Smooth muscle cell (in vitro differentiated cells): Measurements from ENCODE around the gene DPP6. TPM values are rescaled to one million over a fixed set of nuclear protein-coding genes. Genes with fewer than 3 reads are reported as not detected.

Source experiments
- DNase-seq: peaks from one replicate; lab custom pipeline; 2025; ENCODE audit not compliant: unreplicated experiment; lab: John Stamatoyannopoulos, UW
- H2AFZ ChIP-seq: fragments of 200-600 bp; sonication (generic); 2 replicates; pipeline ENCODE4 v1.6.0; 2016; ENCODE audit warnings: antibody characterized with exemption, low read depth, mild to moderate bottlenecking
- H3F3A ChIP-seq: fragments of 200-600 bp; sonication (generic); 2 replicates; pipeline ENCODE4 v1.6.0; 2017; ENCODE audit warnings: antibody characterized with exemption, low read depth
- H3K27ac ChIP-seq: fragments of 200-600 bp; sonication (generic); 2 replicates; pipeline ENCODE4 v1.5.1; 2016; ENCODE audit warnings: low read depth, mild to moderate bottlenecking
- H3K27me3 ChIP-seq: fragments of 200-600 bp; sonication (generic); 2 replicates; pipeline ENCODE4 v1.6.1; 2016; ENCODE audit warnings: low read depth, mild to moderate bottlenecking
- H3K36me3 ChIP-seq: fragments of 200-600 bp; sonication (generic); 2 replicates; pipeline ENCODE4 v1.5.1; 2016; ENCODE audit warnings: low read depth
- H3K4me1 ChIP-seq: fragments of 200-600 bp; sonication (generic); 2 replicates; pipeline ENCODE4 v1.5.1; 2016; ENCODE audit warnings: low read depth
- H3K4me2 ChIP-seq: fragments of 200-600 bp; sonication (generic); 2 replicates; pipeline ENCODE4 v1.6.0; 2016; ENCODE audit warnings: mild to moderate bottlenecking
- H3K4me3 ChIP-seq: fragments of 200-600 bp; sonication (generic); 2 replicates; pipeline ENCODE4 v1.5.1; 2016; ENCODE audit warnings: mild to moderate bottlenecking
- H3K79me2 ChIP-seq: fragments of 200-600 bp; sonication (generic); 2 replicates; pipeline ENCODE4 v1.6.0; 2016; ENCODE audit warnings: low read depth, mild to moderate bottlenecking
- H3K9ac ChIP-seq: fragments of 200-600 bp; sonication (generic); 2 replicates; pipeline ENCODE4 v1.6.0; 2016; ENCODE audit warnings: low read depth
- H3K9me3 ChIP-seq: fragments of 200-600 bp; sonication (generic); replicated peaks from 2 replicates; pipeline ENCODE4 v1.5.1; 2016; ENCODE audit warnings: low read depth
- H4K20me1 ChIP-seq: fragments of 200-600 bp; sonication (generic); 2 replicates; pipeline ENCODE4 v1.6.0; 2016; ENCODE audit warnings: low read depth
- CTCF ChIP-seq: fragments of 200-600 bp; sonication (generic); IDR thresholded peaks from 2 replicates; pipeline ENCODE4 v1.5.1; 2017; ENCODE audit warnings: borderline replicate concordance, mild to moderate bottlenecking, antibody characterized with exemption; ENCODE audit not compliant: insufficient read depth, poor library complexity, severe bottlenecking
- WGBS: methylation state at CpG from one replicate; pipeline ENCODE4 v1.1.7; 2016; ENCODE audit warnings: low lambda C conversion rate; 5-methylcytosine and 5-hydroxymethylcytosine counted together
- polyA plus RNA-seq: library from polyadenylated mRNA; unstranded; fragments of >200 nt; fragmentation: Nextera tagmentation; extraction: Ambion mirVana; gene quantifications from 2 replicates; pipeline ENCODE4 v1.2.1, GENCODE V29; 2016
- total RNA-seq: library from RNA; depleted of rRNA; stranded (reverse); fragments of >200 nt; gene quantifications from 2 replicates; pipeline ENCODE4 v1.2.3, GENCODE V29; 2014

The DPP6 gene
- total and polyA plus RNA-seq, 2 experiments from 2014 or later: 0.72 TPM; not detected in 1

DNA sequence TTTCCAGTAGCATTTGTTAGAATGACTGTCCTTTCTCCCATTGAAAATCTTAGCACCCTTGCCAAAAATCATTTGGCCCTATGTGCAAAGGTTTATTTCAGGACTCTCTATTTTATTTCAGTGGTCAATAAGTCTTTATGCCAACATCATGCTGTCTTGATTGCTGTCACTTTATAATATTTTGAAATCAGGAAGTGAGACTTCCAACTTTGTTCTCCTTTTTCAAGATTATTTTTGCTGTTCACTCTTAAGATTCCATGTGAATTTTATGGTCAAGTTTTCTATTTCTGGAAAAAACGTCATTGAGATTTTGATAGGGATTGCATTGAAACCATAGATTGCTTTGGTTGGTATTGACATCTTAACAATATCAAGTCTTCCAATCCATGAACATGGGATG is 885.6 kb downstream of the DPP6 start:
- no peak overlapping the region for H3K9ac ChIP-seq
- DNase-seq: no peak
- no peaks in the 10 kb centered on the region for H4K20me1 ChIP-seq
- no peak overlapping the region for H3K27ac ChIP-seq
- WGBS: 92% methylated on average over 1 of the region's 1 CpG
- no peaks in the 10 kb centered on the region for H3K79me2 ChIP-seq
- H3K4me2 ChIP-seq: no peak overlapping the region
- no peaks in the 10 kb centered on the region for H3K36me3 ChIP-seq
- no peaks in the 10 kb centered on the region for H3F3A ChIP-seq
- H3K4me3 ChIP-seq: no peak overlapping the region
- no peaks in the 10 kb centered on the region for H3K27me3 ChIP-seq
- H3K4me1 ChIP-seq: no peaks in the 10 kb centered on the region
- no peak for TF ChIP-seq CTCF
- no peak overlapping the region for H2AFZ ChIP-seq
- no peaks in the 10 kb centered on the region for H3K9me3 ChIP-seq

DNA sequence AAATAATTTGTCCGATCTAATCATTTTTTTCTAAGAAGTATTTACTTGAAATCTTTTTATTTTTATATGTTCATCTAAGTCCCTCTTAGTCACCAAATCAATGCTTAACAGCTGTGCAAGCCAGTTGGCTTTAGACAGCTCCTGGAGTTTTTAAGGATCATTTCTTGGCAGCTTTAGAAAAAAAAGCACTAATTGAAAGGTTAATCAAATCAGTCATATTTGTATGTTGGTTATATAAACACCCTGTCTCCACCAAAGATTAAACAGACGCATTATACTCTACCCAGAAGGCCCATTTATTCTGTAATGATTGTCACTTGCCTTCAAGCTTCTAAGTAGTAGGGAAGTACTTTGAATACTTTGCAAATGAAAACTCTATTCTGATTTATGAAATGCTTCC is 890.5 kb downstream of the DPP6 start:
- Histone ChIP-seq H3K9ac (no peak overlapping the region), H3K36me3 (peaks cover 14% of the 10 kb centered on the region), H3K4me2 (no peak overlapping the region), H4K20me1 (no peaks in the 10 kb centered on the region), H3K4me3 (no peak overlapping the region), H3K27me3 (no peaks in the 10 kb centered on the region), H3K4me1 (no peaks in the 10 kb centered on the region), H3K9me3 (no peaks in the 10 kb centered on the region), H2AFZ (no peak overlapping the region), H3F3A (no peaks in the 10 kb centered on the region), H3K27ac (no peak overlapping the region), H3K79me2 (no peaks in the 10 kb centered on the region)
- no peak for TF ChIP-seq CTCF
- DNase-seq: no peak
- 97% methylated on average over 2 of the region's 2 CpGs for WGBS
